AG04449 (cell line): Measurements from ENCODE around the gene NTM.

ENCODE experiments used
- CTCF ChIA-PET: fragments of 350-600 bp; formaldehyde crosslinking; extraction: SDS; loops from one replicate; lab custom pipeline; 2021; ENCODE audit warnings: antibody characterized with exemption; lab: Yijun Ruan, JAX
- POLR2A ChIA-PET: fragments of 400-600, 350-600 bp; formaldehyde crosslinking; extraction: SDS; loops from one replicate; lab custom pipeline; 2020; ENCODE audit warnings: antibody characterized with exemption, inconsistent platforms; lab: Yijun Ruan, JAX
- DNase-seq: peaks from one replicate; pipeline ENCODE4 v3.0.0-alpha.2; 2010; ENCODE audit warnings: low read depth, low spot score
- H3K4me3 ChIP-seq: 2 replicates; pipeline ENCODE4 v1.5.1; 2011; ENCODE audit warnings: low read depth, mild to moderate bottlenecking, control low read depth, low read length
- TF ChIP-seq, protein P1 (sequence below): IDR thresholded peaks from one replicate; pipeline ENCODE4 v1.5.1; 2011; ENCODE audit warnings: mild to moderate bottlenecking, moderate library complexity, low read length, control low read depth, inconsistent platforms; ENCODE audit not compliant: insufficient read depth; ENCODE audit errors: missing control alignments

The NTM gene

DNA sequence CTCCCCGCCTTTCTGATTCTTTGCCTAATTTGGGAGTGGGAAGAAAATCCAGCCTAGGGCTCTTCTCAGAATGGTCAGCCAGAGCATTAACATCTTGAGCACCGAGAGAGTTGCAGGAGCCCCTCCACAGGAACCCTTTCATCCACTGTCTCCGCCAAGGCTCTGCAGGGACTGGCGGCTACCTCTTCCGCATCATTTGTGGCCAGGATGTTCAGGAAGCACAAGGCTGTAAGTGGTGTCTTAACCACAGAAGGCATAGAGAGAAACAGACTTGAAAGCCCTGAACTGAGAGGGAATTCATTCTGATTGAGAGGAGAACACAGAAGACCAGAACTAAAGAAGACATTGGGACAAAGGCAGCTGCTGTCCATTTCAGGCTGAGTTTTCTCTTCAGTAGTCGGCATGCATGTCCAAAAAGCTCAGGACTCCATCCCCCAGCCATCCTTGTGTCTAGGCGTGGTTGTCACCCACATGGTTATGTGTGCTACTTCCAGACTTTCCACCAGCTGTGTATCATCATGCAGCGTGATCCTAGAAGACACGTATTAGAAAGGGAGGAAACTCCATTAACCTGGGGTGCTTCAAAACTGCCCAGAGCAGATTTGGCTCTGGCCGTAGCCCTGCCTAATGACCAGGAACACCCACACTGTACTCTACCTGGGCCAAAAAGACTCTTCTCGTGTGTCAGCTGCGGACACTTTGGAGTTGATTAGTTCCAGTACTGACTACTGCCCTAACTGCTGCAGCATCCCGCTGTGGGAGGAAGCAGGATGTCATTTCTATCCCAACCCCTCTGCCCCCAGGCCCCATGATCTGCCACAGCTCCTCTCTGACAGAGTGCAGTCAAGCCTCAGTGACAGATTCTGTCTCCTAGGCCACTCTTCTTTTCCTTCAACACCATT lies 725.1 kb downstream of the NTM start:
- no peak overlapping the region for H3K4me3 ChIP-seq
- TF ChIP-seq, protein P1, sequence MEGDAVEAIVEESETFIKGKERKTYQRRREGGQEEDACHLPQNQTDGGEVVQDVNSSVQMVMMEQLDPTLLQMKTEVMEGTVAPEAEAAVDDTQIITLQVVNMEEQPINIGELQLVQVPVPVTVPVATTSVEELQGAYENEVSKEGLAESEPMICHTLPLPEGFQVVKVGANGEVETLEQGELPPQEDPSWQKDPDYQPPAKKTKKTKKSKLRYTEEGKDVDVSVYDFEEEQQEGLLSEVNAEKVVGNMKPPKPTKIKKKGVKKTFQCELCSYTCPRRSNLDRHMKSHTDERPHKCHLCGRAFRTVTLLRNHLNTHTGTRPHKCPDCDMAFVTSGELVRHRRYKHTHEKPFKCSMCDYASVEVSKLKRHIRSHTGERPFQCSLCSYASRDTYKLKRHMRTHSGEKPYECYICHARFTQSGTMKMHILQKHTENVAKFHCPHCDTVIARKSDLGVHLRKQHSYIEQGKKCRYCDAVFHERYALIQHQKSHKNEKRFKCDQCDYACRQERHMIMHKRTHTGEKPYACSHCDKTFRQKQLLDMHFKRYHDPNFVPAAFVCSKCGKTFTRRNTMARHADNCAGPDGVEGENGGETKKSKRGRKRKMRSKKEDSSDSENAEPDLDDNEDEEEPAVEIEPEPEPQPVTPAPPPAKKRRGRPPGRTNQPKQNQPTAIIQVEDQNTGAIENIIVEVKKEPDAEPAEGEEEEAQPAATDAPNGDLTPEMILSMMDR: no peak
- no peak for DNase-seq
- ChIA-PET POLR2A (no interaction called here), CTCF (no interaction called here)

DNA sequence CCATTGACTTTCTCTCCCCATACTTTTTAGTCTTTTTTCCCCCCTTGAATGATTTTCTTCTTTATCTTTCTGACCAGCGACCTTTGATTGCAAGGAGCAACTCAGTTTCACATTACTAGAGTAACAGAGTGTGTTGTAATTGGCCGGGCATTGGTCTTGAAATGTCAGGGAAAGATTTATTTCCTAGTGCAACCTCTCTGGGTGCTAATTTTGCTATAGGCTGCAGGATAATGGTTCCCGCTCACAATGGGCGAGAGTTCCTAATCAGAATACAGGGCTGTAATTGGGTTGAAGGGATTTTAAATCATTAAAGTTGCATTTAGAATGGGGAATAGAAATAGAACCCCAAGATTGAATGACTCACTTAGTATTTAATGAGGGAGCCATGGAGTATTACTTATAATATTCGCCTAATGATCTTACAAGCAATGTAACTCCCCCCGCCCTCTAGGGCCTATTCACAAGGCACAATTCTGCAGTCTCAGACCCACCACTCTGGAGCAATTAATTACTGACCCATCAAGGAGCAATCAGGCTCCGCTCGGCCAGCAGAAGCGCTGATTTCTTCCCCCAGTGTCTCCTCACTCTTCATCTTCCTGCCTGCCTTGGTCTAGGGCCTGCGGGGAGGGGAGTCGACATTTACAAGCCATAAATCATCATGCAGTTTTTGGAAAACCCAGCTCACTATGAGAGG lies 725.9 kb downstream of the NTM start:
- ChIA-PET CTCF (interaction anchor here (1.4 kb wide), 1 partner anchor 31 kb away, joined by 3 read pairs; no protein-coding TSS in a partner anchor), POLR2A (no interaction called here)
- TF ChIP-seq, protein P1: no peak

DNA sequence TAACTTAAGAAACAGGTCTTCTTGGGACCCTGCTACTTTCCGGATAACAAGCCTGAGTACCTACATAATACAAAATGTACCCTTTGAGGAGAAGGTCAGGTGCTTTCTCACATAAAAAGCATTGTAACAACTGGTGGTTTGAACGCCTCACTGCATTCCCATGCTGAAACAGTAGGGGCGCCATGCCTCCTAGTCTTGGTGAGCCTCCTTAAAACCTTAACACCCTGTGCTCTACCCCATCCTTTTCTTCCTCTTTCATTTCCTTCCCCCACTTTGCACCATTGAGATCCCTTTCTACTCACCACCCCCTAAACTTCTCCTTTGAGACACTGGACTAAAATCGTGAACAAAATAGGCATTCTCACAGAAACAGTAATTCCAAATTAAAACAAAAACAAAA lies 729.3 kb downstream of the NTM start:
- ChIA-PET POLR2A (no interaction called here), CTCF (interaction anchor here (1.1 to 2.3 kb wide), 4 partner anchors 11 to 229 kb away, joined by 3 to 10 read pairs (median 6); no protein-coding TSS in a partner anchor)
- no peak overlapping the region for H3K4me3 ChIP-seq
- TF ChIP-seq, protein P1: peak; percentile 10
- no peak for DNase-seq

More for the DNA sequence above, 725.9 kb downstream of the NTM start:
- H3K4me3 ChIP-seq: no peak overlapping the region
- DNase-seq: no peak

DNA sequence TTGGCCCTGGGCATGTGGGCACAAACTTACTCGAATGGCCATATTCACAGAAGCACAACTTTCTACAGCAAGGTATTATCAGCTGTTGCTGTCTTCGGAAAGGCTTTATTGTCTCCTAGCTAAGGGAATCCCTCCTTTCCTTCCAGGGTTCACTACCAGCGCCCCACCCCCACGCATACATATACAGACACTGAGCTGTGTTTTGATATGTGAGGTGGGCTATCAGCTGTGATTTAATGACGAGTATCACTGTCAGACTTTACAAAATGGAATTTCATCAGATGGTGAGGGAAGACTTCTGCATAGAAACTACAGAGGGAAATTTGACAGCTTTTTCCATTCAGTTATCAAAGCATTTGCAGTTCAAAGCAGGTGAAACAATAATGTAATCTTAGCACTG lies 730.2 kb downstream of the NTM start:
- POLR2A ChIA-PET: interaction anchor here (1.6 kb wide), 1 partner anchor 11 kb away, joined by 6 read pairs; no protein-coding TSS in a partner anchor
- no peak for DNase-seq
- TF ChIP-seq, protein P1: no peak
- CTCF ChIA-PET: interaction anchor here (0.7 to 2.3 kb wide), 8 partner anchors 12 to 233 kb away, joined by 3 to 10 read pairs (median 4); no protein-coding TSS in a partner anchor
- H3K4me3 ChIP-seq: no peak overlapping the region

DNA sequence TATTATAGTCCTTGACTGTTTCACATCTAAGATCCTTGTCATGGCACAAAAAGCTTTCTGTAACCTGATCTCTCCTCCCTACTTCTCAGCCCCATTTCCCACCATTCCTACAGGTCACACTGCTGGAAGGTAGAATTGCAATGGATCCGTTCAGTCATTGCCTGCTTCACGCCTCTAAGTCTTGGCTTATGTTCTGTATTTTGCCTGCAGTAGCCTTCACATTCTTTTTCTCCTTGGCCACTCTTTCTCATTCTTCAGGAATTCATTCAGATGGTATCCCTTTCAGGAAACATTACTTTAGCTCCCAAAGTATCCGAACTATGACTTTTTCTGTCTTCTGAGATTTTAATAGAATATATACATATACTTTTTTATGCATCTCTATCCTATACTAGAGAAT lies 731.5 kb downstream of the NTM start:
- H3K4me3 ChIP-seq: no peak overlapping the region
- TF ChIP-seq, protein P1: no peak
- ChIA-PET CTCF (interaction anchor here (0.7 to 2.1 kb wide), 7 partner anchors 9 to 232 kb away, joined by 3 to 7 read pairs (median 4); no protein-coding TSS in a partner anchor), POLR2A (interaction anchor here (1.1 to 1.6 kb wide), 2 partner anchors 10 to 29 kb away, joined by 3 to 6 read pairs; no protein-coding TSS in a partner anchor)
- peak; percentile 44 for DNase-seq
